Hematopoietic multipotent progenitor cell treated with erythropoietin and hydrocortisone succinate and interleukin-3 and kit ligand, for 15 days (in vitro differentiated cells): ENCODE results near the gene PCDHA6.
"Not testable (repeated sequence)": the region's sequence is repeated elsewhere in the genome, so short reads cannot be mapped to it uniquely, and the experiment has no call there.

Experiments used
- DNase-seq: peaks from one replicate; pipeline ENCODE4 v3.0.0-alpha.2; 2015; ENCODE audit warnings: low spot score

The PCDHA6 gene

DNA sequence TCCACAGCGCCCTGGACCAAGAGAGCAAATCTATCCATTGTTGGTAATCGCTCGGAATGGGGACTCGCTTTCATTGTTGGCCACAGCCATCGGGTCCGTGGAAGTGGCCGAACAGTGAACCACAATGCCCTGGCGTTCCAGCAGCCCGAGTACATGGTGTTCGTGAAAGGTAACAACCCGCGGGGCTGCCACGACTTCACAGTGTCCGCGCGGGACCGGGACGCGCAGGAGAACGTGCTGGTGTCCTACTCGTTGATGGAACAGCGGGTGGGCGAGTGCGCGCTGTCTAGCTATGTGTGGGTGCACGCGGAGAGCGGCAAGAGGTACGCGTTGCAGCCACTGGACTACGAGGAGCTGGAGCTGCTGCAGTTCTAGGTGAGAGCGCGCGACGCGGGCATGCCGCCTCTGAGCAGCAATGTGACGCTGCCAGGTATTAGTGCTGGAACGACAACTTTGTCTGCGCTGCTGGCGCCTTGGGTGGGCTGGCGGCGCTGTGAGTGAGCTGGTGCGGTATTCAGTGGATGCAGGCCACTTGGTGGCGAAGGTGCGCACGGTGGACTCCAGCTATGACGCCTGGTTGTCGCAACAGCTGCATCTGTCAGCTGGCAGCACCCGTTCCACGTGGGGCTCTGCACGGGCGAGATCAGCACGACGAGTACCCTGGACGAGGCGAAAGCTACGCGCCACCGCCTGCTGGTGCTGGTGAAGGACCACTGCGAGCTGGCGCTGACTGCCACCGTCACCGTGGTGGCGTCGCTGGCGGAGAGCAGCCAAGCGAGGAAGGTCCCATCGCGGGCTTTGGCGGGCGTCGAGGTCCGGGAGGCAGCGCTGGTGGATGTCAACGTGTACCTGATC is 34.9 kb downstream of the PCDHA6 start:
- no peak for DNase-seq

DNA sequence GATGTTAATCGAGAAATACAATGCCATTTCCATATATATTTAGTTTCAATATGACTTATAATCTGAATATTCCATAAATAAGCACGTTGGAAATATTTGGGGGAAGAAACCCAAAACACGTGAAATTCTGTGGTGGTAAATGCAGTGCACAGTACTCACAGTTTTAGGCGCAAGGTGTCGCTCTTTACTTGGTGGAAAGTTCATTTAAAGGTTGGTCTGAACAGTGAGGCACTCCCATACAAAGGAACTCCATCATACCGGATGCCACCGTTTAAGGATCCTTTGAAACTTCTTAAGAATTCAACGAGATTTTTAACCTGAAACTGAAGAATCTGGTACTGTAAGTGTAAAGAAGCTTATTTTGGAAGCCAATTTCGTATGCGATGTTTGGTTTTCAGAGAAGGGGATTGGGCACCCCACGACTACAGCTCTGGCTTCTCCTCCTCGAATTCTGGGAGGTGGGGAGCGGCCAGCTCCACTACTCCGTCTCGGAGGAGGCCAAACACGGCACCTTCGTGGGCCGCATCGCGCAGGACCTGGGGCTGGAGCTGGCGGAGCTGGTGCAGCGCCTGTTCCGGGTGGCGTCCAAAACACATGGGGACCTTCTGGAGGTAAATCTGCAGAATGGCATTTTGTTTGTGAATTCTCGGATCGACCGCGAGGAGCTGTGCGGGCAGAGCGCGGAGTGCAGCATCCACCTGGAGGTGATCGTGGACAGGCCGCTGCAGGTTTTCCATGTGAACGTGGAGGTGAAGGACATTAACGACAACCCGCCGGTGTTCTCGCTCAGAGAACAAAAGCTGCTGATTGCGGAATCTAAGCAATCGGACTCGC is 41.2 kb downstream of the PCDHA6 start, which contains the start of gene PCDHA11:
PCDHA11 (plus strand) TSS at position 237 of the 834 bp plus-strand sequence; CDS start at position 384, 147 bp downstream.
- DNase-seq = no peak

GRCh38 chr5:140869555-140869886 is 41.8 kb downstream of the PCDHA6 start:
- no peak for DNase-seq

DNA sequence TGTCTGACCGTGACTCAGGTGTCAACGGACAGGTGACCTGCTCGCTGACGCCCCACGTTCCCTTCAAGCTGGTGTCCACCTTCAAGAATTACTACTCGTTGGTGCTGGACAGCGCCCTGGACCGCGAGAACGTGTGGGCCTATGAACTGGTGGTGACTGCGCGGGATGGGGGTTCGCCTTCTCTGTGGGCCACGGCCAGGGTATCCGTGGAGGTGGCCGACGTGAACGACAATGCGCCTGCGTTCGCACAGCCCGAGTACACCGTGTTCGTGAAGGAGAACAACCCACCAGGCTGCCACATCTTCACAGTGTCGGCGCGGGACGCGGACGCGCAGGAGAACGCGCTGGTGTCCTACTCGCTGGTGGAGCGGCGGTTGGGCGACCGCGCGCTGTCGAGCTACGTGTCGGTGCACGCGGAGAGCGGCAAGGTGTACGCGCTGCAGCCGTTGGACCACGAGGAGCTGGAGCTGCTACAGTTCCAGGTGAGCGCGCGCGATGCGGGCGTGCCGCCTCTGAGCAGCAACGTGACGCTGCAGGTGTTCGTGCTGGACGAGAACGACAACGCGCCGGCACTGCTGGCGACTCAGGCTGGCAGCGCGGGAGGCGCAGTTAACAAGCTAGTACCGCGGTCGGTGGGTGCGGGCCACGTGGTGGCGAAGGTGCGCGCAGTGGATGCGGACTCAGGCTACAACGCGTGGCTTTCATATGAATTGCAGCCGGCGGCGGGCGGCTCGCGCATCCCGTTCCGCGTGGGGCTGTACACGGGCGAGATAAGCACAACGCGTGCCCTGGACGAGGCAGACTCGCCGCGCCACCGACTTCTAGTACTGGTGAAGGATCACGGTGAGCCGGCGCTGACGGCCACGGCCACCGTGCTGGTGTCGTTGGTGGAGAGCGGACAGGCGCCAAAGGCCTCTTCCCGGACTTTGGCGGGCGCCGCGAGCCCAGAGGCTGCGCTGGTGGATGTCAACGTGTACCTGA is 42.8 kb downstream of the PCDHA6 start:
- no peak for DNase-seq

DNA sequence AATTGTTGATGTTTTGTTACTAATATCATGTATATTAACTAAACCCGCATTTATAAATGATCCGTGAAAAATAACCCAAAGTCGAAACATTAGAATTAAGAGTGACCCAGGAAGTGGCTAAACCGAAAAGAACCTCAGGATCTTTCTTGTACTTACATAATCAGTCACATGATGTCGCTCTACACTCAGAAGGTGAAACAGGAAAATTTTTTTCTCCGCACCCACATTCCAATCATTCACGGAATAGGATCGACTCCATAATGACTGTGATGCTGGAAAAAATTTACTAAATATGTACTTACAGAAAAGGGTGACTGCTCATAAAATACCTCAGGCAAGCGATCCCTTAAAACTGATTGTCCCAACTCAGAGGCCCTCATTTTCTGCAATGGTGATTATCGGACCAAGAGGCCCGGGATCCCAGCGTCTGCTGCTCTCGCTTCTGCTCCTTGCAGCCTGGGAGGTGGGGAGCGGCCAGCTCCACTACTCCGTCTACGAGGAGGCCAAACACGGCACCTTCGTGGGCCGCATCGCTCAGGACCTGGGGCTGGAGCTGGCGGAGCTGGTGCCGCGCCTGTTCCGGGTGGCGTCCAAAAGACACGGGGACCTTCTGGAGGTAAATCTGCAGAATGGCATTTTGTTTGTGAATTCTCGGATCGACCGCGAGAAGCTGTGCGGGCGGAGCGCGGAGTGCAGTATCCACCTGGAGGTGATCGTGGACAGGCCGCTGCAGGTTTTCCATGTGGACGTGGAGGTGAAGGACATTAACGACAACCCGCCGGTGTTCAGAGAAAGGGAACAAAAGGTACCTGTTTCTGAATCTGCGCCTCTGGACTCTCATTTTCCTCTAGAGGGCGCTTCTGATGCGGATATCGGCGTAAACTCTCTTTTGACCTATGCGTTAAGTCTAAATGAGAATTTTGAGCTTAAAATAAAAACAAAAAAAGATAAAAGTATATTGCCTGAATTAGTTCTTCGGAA is 47.6 kb downstream of the PCDHA6 start, which contains the start of gene PCDHA12:
PCDHA12 (plus strand) TSS at position 224 of the 981 bp plus-strand sequence; CDS start at position 389, 165 bp downstream.
- DNase-seq = no peak

GRCh38 chr5:140876541-140877261 is 48.9 kb downstream of the PCDHA6 start:
- not testable (repeated sequence) for DNase-seq

GRCh38 chr5:140877262-140877581 is 49.5 kb downstream of the PCDHA6 start:
- no peak for DNase-seq
